Endometrial microvascular endothelial cells (primary cell): ENCODE measurements around the gene DAB2IP. TPM values are rescaled to one million over a fixed set of nuclear protein-coding genes. Genes with fewer than 3 reads are reported as not detected.

ENCODE experiments used
- in situ Hi-C: cut with HindIII; loops from 2 replicates; pipeline ENCODE4 v1.10.0; 2017; ENCODE audit warnings: low sequenced_read_pairs, low pct_unique_long_range_greater_than_20kb; ENCODE audit errors: inconsistent ontology term
- total RNA-seq: library from RNA; depleted of rRNA; stranded (reverse); fragments of >200 nt; gene quantifications from one replicate; pipeline ENCODE4 v1.2.3, GENCODE V29; 2015; ENCODE audit errors: inconsistent ontology term

Gene DAB2IP
- total RNA-seq, 1 donor from 2014 or later, result 13.6 TPM

DNA sequence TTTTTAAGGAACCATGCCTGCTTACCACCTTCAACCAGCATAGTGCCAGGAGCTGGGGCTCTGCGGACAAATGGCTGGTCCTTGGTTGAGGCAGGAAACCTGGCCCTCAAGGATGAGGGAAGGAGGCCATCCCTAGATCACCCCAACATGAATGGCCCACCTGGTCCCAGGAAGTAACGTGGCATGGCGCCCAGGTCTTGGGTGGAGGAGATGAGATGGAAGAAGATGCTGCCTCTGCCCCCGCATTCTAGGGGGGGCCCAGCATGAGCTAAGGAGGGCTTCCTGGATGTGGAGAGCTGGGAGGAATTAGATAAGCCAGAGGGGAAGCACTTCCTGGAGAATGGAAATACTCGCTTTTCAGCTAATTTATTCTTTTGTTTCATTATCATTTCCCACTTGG, 95.0 kb downstream of the DAB2IP start:
- in situ Hi-C loops, result no loop called here

GRCh38 chr9:121746866-121747265, 95.4 kb downstream of the DAB2IP start:
- in situ Hi-C loops, result no loop called here

- in situ Hi-C loops, result no loop called here
Observed at GRCh38 chr9:121748074-121748473, 96.6 kb downstream of the DAB2IP start.

- in situ Hi-C loops, result no loop called here
Observed at GRCh38 chr9:121748727-121749423, 97.4 kb downstream of the DAB2IP start.

DNA sequence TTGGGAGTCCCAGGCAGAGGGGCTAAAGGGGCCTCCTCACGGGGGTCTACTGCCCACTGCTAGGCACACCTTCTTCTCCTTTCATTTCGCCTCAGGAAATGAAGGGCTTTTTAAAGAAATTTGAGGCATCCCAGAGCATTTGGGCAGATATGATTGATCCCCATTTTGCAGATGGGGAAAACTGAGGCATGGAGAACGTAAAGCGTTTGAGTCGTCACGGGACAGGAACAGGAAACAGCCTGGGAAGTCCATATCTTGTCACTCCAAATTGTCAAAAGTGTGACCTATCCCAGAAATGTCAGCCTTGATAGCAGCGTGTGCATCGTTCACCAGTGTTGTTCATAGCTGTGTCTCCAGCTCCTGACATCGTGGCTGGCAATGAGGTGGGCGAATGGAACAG, 98.2 kb downstream of the DAB2IP start:
- in situ Hi-C loops, result no loop called here

- in situ Hi-C loops, result no loop called here
Observed at GRCh38 chr9:121750259-121750714, 98.9 kb downstream of the DAB2IP start.

GRCh38 chr9:121750715-121751623, 99.5 kb downstream of the DAB2IP start:
- in situ Hi-C loops, result no loop called here

- in situ Hi-C loops, result no loop called here
Observed at GRCh38 chr9:121751686-121752445, 100.4 kb downstream of the DAB2IP start.

DNA sequence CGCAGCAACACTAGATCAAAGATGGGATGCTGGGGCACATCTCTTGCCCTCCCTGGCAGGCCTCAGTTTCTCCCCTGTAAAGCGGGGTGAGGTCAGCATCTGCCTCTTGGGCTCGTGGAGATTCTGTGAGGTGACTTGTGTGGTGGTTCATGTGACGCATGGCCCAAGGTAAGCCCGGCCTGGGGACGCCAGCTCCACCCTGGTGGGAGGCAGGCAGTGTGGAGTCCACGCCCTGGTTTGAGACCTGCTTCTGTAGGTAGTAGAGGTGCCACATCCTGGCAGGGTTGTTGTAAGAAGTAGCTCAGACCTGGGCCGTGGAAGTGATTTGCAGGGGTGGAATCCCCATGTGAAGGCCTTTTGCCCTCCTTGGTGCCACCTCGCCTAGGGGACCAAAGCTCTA, 101.5 kb downstream of the DAB2IP start:
- in situ Hi-C loops, result no loop called here

DNA sequence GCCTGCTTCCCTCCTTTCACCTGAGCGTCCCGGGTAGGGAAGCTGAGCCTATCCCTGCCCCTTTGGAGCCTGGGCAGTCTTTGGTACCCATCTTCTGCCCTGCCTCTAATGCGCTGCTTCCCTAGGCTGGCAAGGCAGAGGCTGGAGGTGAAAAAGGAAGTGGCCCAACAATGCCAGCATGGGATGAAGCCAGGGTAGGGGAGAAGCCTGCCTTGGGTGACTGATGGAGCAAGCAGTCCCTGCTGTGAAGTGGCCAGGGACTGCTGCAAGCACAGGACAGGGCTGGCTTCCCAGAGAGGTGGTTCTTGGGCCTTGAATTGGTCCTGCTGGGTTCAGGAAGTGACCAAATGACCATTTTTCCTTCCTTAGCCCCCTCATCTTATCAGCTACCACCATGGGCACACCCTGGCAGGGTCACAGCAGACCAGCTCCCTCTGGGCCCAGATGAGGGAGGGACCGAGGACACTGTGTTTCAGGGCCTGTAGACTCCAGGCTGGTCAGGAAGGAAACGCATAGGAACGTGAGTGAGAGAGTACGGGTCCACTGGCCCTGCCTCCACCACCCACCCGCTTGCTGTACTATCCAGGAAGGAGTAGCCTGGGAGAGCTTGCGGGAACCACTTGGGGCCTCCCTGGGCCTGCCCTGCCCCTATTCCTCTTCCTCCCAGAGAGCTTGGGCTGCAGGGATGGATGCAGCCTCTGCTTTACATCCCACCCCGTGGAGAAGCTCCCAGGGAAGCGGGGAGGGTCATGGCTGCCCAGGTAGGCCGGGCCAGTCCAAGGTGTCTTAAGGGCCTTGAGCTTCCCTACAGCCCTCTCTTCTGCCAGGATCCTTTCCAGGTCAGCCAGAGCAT, 102.6 kb downstream of the DAB2IP start:
- in situ Hi-C loops, result no loop called here

DNA sequence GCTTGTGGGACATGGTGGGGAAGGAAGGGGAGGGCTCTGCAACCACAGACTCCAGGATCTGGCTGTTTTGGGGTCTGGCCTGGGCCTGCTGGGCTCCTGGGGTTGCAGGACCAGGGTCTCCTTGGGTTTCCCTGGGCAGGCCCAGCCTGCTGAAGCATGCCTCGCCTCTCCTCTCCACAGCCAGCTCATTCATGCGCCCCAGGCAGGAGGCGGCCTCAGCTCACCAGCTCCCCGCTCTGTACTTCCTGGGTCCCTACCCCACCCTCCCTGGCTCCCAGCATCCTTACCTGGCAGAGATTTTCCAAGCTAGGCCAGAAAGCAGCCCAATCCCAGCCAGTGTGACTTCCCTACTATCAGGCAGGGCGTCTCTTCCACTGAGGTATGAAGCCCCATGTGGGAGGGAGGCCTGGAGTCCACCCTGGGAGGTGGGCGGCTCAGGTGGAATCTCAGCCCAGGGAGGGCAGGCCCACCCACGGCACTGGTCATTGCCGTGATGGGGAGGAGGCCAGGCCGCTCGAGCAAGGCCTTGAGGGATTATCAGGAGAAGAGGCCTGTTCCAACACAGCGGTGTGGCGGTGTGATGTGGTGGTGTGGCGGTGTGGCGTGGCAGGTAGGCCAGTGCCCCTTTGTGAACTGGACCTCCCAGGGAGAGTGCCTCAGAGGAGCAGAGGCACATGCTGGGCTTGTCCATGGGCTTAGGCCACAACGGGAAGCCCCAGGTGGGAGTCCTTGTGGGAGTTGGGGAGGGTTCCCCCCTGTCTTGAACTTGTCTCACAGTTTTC, 103.4 kb downstream of the DAB2IP start:
- in situ Hi-C loops, result no loop called here

DNA sequence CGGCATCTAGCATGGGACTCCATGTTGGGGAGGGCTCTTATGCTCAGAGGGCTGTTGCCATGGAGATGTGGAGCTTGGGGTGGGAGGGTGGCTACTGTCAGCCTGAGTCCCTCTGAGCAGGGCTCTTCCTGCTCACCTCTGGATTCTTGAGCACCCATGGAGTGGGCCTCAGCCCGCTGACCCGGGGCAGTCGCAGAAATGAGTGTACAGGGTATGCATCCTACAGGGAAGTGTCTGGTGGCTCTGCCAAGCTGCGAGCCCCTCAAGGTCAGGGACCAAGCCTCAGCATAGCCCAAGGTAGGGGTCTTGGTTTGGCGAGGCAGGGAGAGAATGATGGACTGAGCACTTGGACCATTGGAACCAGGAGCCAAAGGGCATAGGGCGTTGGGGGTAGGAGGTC, 104.1 kb downstream of the DAB2IP start:
- in situ Hi-C loops, result no loop called here

GRCh38 chr9:121756474-121757280, 105.2 kb downstream of the DAB2IP start:
- in situ Hi-C loops, result no loop called here

DNA sequence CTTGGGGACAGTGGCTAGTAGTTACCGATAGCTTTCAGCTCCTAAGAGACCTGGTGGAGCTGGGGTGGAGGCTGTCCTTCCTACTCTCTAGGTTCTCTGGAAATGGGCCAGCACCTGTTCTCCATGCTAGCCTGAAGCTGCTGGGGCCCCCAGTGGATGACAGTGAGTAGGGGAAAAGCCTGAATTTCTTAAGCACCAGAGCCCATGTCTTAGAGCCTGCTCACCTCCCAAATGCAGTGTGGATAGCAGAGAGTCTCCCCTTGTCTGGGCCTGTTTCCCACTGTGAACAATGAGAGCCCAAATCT, 105.8 kb downstream of the DAB2IP start:
- in situ Hi-C loops, result no loop called here

DNA sequence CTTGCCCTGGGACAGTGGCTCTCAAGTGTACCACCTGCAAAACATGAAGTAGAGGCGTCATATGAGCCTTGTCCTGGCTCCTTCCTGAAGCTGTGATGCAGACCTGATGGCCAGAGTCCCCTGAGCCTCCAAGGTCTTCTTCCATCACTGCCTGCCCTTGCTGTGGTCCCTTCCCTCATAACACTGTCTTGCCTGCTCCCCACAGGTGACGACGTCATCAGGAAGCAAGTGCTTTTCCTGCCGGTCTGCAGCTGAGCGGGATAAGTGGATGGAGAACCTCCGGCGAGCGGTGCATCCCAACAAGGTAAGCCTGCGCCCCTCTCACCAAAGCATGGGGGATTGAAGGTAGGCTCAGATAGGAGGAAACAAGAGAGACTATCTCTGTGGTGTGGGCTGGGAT, 107.3 kb downstream of the DAB2IP start:
- in situ Hi-C loops, result no loop called here

GRCh38 chr9:121759996-121760395, 108.6 kb downstream of the DAB2IP start:
- in situ Hi-C loops, result no loop called here

DNA sequence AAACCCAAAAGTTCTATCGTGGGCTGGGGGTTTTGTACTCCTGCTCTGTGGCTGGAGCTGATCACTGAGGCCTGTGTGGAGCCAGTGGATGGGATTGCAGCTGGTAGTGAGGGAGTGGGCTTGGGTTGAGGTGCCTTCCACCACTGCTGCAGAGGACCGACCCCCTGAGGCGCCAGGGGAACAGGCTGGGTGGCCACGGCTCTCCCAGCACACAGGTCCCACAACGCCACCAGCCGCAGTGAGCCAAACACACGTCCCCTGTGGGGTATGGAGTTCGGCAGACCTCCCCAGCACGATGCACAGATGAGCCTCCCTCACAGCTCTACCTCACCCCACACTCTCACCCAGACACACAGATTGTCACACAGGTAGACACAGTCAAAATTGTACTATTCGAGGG, 109.1 kb downstream of the DAB2IP start:
- in situ Hi-C loops, result no loop called here
